Tibial nerve (tissue), 4 donors: ENCODE measurements around the gene ZNF692.
A peak's percentile ranks its signal among the peaks of the same experiment; 100 is the strongest.

Experiments used
- EP300 ChIP-seq, 2 donors: sonication (generic); formaldehyde crosslinking; IDR thresholded peaks; one replicate each; pipeline ENCODE4 v1.6.1; 2017; ENCODE audit warnings: antibody characterized with exemption in 2 of 2, mild to moderate bottlenecking in 1 of 2
- TF ChIP-seq, protein P1 (sequence below), 5 experiments: fragments of 200-600 bp in 3 of 5; fragments of 450-650 bp in 2 of 5; sonication (generic) in 3 of 5; IDR thresholded peaks; one replicate each; pipeline ENCODE4 v1.5.1; 2016 to 2019; ENCODE audit warnings: antibody characterized with exemption in 5 of 5, mild to moderate bottlenecking in 3 of 5, moderate library complexity in 2 of 5

DNA sequence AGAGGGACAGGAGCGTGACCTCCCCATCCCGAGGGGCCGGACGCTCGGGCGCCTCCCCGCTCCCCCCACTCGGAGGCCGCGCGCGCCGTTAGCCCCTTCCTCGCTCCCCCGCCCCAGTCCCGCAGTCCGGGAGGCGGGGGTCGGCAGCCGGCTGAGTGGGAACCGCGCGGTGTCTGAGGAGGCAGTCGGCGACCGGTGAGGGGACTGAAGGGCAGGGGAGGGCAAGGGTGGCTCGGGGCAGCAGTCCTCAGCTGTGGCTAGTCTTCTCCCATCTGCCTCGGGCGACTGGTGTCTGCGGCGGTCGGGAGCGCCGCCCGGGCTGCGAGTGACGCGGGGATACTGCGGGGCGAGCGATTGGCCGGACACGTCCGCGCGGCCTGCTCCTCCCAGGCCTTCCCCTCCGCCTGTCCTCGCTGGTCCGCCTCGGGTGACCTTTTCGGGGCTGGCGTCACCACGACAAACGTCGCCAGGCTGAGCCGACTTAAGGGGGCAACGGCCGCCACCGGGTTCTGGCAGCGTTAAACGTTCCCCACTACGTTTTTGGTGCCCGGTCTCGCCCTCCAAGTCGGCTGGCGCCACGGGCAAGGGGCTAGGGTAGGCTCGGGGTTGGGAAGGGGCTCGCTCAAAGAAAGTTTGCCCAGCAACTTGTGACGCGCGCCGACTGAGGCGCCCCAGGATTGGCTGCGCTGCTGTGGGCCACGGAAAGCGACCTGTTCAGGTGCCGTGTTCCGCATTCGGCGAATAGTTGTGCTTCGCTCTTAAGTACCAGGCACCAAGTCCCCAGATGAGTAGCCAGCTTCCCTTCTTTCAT lies 20.3 kb downstream of the ZNF692 start:
- TF ChIP-seq, protein P1, sequence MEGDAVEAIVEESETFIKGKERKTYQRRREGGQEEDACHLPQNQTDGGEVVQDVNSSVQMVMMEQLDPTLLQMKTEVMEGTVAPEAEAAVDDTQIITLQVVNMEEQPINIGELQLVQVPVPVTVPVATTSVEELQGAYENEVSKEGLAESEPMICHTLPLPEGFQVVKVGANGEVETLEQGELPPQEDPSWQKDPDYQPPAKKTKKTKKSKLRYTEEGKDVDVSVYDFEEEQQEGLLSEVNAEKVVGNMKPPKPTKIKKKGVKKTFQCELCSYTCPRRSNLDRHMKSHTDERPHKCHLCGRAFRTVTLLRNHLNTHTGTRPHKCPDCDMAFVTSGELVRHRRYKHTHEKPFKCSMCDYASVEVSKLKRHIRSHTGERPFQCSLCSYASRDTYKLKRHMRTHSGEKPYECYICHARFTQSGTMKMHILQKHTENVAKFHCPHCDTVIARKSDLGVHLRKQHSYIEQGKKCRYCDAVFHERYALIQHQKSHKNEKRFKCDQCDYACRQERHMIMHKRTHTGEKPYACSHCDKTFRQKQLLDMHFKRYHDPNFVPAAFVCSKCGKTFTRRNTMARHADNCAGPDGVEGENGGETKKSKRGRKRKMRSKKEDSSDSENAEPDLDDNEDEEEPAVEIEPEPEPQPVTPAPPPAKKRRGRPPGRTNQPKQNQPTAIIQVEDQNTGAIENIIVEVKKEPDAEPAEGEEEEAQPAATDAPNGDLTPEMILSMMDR (IDR thresholded peaks at IDR 0.05): peak in 1 of 5 experiments; percentile 41
- peak; percentile 19 to 96 for TF ChIP-seq EP300 (IDR thresholded peaks at IDR 0.05)
